ENCODE results near the gene MAGED2.

Gene MAGED2

GRCh38 chrX:54865208-54865607 lies 57.7 kb downstream of the MAGED2 start:
- TF ChIP-seq CTCF (IDR thresholded peaks at IDR 0.05; ENCODE audit: borderline replicate concordance, control extremely low read depth, extremely low read depth, insufficient read depth, missing control alignments), result no peak
- in situ Hi-C loops (cut with MboI; ENCODE audit: low sequenced_read_pairs, unreplicated experiment), result no loop called here
- DNase-seq (ENCODE audit: low spot score), result no peak

Data from GM13976 (cell line).